Subcutaneous adipose tissue (tissue), 4 donors: ENCODE measurements around the gene ITPK1. TPM values are rescaled to one million over a fixed set of nuclear protein-coding genes. Genes with fewer than 3 reads are reported as not detected.

ENCODE experiments used
- total RNA-seq, 4 donors: library from RNA; depleted of rRNA; stranded (reverse); fragments of >200 nt; gene quantifications; one replicate each; pipeline ENCODE4 v1.1.0, GENCODE V29; 2016
- TF ChIP-seq, protein P1 (sequence below): fragments of 450-650 bp; IDR thresholded peaks from one replicate; pipeline ENCODE4 v1.5.1; 2016; ENCODE audit warnings: low read depth, mild to moderate bottlenecking, control low read depth, antibody characterized with exemption, moderate library complexity

ITPK1 gene
- total RNA-seq, 4 donors from 2014 or later, result 53.4 to 109 (median 60.3) TPM

DNA sequence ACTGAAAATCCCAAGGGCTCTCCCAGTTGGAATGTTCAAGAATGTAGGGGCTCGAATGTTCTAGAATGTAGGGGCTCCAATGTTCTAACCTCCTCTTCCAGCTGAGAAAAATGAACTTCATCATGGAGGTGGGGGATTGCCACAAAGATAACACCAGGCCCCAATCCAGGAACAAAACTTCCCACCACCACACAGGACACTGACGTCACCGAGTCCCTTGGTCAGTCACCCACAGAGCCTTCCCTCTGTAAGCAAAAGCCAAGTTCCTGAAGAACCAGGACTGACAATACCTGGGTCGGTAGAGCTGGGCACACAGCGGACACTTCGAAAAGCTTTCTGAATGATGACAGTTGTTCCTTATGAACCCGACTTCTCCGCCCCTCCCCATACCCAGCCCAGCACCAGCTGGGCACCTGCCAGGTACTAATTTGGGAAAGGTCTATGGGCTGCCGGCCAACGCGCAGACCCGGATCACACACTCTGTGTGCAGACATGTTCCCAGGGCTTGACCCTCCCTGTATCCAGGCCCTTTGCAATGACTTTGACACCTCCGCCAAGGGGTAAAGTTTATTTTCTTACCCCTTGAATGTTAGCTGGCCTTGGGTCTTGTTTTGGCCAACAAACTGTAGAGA is 18.9 kb downstream of the ITPK1 start:
- TF ChIP-seq, protein P1, sequence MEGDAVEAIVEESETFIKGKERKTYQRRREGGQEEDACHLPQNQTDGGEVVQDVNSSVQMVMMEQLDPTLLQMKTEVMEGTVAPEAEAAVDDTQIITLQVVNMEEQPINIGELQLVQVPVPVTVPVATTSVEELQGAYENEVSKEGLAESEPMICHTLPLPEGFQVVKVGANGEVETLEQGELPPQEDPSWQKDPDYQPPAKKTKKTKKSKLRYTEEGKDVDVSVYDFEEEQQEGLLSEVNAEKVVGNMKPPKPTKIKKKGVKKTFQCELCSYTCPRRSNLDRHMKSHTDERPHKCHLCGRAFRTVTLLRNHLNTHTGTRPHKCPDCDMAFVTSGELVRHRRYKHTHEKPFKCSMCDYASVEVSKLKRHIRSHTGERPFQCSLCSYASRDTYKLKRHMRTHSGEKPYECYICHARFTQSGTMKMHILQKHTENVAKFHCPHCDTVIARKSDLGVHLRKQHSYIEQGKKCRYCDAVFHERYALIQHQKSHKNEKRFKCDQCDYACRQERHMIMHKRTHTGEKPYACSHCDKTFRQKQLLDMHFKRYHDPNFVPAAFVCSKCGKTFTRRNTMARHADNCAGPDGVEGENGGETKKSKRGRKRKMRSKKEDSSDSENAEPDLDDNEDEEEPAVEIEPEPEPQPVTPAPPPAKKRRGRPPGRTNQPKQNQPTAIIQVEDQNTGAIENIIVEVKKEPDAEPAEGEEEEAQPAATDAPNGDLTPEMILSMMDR, result no peak

DNA sequence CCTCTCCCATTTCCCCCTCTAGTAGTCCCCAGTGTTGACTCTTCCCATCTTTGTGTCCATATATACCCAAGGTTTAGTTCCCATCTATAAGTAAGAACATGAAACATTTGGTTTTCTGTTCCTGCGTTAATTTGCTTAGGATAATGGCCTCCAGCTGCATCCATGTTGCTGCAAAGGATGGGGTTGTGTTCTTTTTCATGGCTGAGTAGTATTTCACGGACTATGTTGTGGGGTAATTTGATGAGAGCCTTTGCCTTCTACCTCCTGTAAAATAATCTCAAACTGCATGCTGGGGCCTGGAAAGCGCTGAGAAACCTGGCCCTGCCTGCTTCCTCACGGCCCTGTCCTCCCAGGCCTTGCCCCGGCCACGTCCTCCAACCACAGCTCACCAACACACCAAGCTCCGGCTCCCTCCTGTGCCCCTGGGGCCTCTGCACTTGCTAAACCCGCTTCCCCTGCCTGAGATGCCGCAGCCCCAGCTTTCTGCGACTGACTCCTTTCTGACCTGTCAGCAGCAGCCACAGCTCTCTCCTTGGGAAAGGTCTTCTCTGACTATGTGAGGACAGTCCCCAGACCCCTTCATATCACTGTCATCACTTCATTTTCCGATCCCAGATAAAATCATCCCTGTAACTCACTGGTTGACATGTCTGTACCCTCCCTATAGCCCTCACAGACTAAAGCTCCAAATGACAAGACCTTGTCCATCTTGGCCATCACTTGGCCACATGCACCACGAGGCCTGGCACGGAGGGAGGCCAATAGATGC is 19.8 kb downstream of the ITPK1 start:
- TF ChIP-seq, protein P1, result no peak

DNA sequence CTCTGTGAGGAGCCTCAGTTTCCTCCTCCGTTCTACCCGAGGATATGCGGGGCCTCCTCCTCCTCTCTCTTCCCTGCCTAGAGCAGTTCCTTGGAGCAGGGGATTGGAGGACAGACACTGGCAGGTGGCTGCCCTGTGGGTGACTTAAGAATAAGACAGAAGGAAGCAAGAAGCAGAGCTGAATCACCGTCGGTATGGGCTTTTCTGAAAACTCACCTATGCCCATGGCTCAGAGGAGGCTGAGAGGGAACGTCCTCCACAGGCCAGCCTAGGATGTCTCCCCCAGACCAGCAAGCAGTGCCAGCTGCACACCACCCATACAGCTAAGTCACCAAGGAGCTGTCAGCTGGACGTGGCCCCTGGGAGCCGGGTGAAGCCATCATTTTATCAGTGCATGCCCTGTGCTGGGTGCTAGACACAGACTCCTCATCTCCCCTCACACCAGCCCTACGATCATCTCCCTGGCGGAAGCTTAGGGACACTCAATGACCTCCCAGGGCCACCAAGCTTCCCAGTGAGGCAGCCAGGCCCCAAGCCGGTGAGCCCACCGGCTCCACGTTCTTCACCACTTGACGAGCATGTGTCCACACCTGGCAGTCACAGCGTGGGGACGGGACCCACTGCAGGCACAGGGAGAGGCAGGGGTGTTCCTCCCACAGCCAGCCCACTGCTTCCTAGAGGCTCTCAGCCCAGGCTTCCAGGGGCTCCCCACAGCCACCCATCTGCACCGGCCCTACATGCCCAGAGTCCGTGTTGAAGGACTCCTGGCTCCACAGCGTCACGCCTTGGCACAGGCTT is 21.4 kb downstream of the ITPK1 start:
- TF ChIP-seq, protein P1, result no peak

DNA sequence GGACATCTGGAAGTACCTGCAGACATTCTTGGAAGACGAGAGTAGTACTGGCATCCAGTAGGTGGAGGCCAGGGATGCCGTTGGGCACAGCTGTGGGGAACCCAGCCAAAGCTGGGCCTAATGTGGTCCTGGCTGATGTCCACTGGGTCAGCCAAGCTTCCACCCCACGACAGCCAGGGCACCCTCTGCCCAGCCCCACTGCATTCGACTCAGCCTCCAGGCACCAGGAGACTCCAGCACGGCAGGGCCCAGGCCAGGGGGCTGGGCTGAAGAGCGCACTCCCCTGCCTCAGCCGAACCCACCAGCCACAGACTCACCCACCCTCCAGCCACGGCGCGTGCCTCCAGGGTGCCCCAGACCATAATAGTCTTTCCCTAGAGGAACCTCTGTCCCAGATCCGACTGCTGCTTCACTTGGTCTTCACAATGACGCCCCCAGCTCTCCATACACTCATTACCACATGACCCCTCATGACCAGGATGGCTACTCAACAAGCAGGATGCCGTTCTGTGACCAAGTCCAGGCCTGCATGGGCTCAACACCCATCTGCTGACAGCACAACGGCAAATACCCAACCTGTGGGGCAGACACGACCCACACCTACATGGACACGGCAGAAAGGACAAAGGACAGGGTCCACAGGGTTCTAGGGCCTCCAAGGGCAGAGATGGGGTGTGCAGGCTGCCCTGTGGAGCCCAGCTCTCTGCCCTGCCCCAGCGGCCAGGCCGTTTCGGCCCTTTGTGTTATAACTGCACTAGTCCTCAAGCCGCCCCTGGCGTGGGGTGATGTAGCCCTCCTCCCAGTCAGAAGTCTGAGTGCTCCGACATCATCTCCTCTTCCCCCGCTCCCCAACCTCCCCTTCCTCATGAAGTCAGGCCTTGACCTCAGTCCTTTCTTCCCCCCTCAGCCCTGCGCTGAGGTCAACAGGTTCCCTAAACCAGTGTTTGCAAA is 22.8 kb downstream of the ITPK1 start:
- TF ChIP-seq, protein P1, result no peak

DNA sequence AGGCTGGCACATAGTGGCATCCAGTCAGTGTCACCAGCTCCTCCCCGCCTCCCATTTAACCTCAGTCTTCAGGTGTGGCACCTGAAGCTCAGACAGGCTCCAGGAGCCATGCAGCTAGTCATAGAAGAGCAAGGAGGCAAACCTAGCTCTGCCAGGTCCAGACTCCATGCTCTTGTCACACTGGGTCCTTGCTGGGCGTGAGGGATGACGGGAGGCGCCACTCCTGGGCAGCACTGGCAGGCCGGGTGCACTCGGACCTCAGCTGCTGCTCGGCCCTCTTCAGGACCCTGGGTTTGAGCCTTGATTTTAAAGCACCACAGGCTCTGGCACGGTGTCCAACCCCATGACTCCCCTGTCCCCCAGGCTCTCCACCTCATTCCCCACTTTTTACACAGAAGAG is 24.1 kb downstream of the ITPK1 start:
- TF ChIP-seq, protein P1, result no peak

DNA sequence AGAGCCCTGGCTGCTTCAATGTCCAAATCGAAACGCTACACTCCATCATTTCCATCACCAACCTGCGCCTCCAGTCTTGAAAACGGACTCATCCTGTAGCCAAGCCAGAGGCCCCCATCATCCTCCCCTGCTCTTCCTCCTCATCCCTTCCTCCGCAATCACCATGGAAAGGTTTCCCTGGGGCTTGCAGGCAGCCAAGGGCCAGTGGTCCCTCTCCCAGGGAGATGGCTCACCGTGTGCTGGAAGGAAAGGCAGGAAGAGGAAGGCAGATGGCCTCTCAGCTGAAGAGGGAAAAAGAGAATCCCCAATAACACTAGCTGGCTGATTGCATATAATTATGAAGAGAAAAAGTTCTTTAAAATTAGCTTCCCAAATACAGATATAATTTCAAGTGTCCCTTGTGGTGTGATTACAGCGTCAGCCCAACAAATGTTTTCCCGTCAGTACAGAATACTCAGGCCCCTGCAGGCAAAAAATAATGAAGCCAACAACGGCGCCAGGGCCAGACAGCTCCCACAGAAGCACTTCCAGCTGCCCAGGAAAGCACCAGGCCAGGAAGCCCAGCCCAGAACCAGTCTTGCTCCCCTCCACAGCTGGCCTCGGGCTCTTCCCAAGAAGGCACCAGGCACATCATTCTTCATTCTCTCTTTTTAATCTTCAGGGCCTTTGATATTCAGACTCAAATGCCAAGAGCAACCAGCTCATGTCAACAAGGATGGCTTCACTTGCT is 24.7 kb downstream of the ITPK1 start:
- TF ChIP-seq, protein P1, result no peak
